ENCODE results near the gene KRTAP10-4. TPM values are rescaled to one million over a fixed set of nuclear protein-coding genes. Genes with fewer than 3 reads are reported as not detected.

KRTAP10-4 gene
- total RNA-seq, 4 donors from 2014 or later, result 2.7 to 11.8 (median 4.9) TPM; not detected in 1

DNA sequence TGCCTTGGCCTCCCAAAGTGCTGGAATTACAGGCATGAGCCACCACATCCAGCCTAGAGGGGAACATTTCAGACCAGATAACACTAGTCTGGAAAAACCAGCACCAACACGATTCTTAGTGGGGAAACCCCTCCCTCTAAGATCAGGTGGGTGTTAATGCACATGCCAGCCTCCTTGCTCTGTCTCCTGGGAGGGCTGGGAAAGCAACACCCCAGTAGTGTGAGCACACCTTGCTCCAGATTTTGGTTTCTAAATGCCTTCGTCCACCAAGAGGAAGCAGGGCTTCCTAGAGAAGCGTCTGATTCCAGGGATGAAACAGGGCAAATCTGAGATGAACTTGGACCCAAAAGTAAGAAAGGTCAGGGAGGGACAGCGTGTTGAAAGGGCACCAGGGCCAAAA is 2.2 kb upstream of the KRTAP10-4 start:
- TF ChIP-seq, protein P1, sequence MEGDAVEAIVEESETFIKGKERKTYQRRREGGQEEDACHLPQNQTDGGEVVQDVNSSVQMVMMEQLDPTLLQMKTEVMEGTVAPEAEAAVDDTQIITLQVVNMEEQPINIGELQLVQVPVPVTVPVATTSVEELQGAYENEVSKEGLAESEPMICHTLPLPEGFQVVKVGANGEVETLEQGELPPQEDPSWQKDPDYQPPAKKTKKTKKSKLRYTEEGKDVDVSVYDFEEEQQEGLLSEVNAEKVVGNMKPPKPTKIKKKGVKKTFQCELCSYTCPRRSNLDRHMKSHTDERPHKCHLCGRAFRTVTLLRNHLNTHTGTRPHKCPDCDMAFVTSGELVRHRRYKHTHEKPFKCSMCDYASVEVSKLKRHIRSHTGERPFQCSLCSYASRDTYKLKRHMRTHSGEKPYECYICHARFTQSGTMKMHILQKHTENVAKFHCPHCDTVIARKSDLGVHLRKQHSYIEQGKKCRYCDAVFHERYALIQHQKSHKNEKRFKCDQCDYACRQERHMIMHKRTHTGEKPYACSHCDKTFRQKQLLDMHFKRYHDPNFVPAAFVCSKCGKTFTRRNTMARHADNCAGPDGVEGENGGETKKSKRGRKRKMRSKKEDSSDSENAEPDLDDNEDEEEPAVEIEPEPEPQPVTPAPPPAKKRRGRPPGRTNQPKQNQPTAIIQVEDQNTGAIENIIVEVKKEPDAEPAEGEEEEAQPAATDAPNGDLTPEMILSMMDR (IDR thresholded peaks at IDR 0.05), result no peak
- TF ChIP-seq EP300 (IDR thresholded peaks at IDR 0.05), result no peak
- TF ChIP-seq POLR2A (IDR thresholded peaks at IDR 0.05), result no peak
- no peak for TF ChIP-seq POLR2AphosphoS5 (IDR thresholded peaks at IDR 0.05)

GRCh38 chr21:44571844-44572782 is 1.4 kb upstream of the KRTAP10-4 start:
- Histone ChIP-seq H3K27me3 (peaks cover 32% of the 10 kb centered on the region), H3K4me3 (no peak overlapping the region), H3K9me3 (no peaks in the 10 kb centered on the region), H3K36me3 (no peaks in the 10 kb centered on the region), H3K4me1 (peaks cover 4% of the 10 kb centered on the region), H3K27ac (no peak overlapping the region)
- peak in 1 of 2 donors; percentile 67 for DNase-seq (ENCODE audit: low spot score in 2 of 2)
- 92% methylated on average over 37 of the region's 40 CpGs for WGBS
- TF ChIP-seq POLR2AphosphoS5 (IDR thresholded peaks at IDR 0.05) (no peak), EP300 (IDR thresholded peaks at IDR 0.05) (no peak), POLR2A (IDR thresholded peaks at IDR 0.05) (no peak)
- TF ChIP-seq, protein P1 (IDR thresholded peaks at IDR 0.05), result no peak

More for the DNA sequence above, 2.2 kb upstream of the KRTAP10-4 start:
- no peaks in the 10 kb centered on the region for H3K9me3 ChIP-seq
- WGBS, result 73% methylated on average over 4 of the region's 4 CpGs
- DNase-seq (ENCODE audit: low spot score in 2 of 2), result no peak
- peaks cover 32% of the 10 kb centered on the region for H3K27me3 ChIP-seq
- H3K36me3 ChIP-seq, result no peaks in the 10 kb centered on the region
- no peak overlapping the region for H3K27ac ChIP-seq
- H3K4me3 ChIP-seq, result no peak overlapping the region
- H3K4me1 ChIP-seq, result peaks cover 4% of the 10 kb centered on the region

DNA sequence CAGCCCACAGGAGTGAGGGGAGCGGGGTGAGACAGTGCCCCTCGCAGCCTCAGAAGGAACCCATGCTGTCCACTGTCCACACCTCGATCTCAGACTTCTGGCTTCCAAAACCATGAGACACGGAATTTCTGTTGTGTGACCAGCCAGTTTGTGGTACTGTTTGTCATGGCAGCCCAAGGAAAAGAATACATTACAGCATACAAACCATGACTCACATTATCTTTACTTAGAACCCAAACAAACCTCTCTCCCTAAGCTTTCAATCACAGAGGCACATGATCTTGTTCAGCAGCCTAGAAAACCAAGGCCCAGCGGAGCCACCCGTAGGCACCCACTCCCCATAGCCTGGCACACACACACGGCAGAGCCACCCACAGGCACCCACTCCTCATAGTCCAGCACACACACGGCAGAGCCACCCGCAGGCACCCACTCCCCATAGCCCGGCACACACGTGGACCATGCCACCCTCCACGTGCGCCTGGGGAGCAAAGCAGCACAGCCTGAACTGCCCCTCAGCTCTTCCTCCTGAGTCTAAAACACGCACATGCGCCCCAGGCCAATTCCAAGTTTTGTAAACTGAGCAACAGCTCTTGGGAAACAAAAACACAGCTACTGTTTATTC is 458 bp upstream of the KRTAP10-4 start:
- TF ChIP-seq POLR2A (IDR thresholded peaks at IDR 0.05), result no peak
- TF ChIP-seq POLR2AphosphoS5 (IDR thresholded peaks at IDR 0.05), result no peak
- TF ChIP-seq, protein P1 (IDR thresholded peaks at IDR 0.05), result no peak
- TF ChIP-seq EP300 (IDR thresholded peaks at IDR 0.05), result no peak
- 79% methylated on average over 13 of the region's 15 CpGs for WGBS

GRCh38 chr21:44574457-44575306 is 1.2 kb downstream of the KRTAP10-4 start:
- 42% methylated on average over 17 of the region's 21 CpGs for WGBS

More for the DNA sequence above, 458 bp upstream of the KRTAP10-4 start:
- peaks cover 4% of the 10 kb centered on the region for H3K4me1 ChIP-seq
- no peak overlapping the region for H3K4me3 ChIP-seq
- peak in 1 of 2 donors; percentile 48 for DNase-seq (ENCODE audit: low spot score in 2 of 2)
- no peak overlapping the region for H3K27ac ChIP-seq
- no peaks in the 10 kb centered on the region for H3K36me3 ChIP-seq
- peaks cover 31% of the 10 kb centered on the region for H3K27me3 ChIP-seq
- no peaks in the 10 kb centered on the region for H3K9me3 ChIP-seq

More at GRCh38 chr21:44574457-44575306, 1.2 kb downstream of the KRTAP10-4 start:
- peak in 1 of 2 donors; percentile 56 for DNase-seq (ENCODE audit: low spot score in 2 of 2)
- no peak overlapping the region for H3K4me3 ChIP-seq
- H3K27ac ChIP-seq, result no peak overlapping the region
- no peaks in the 10 kb centered on the region for H3K9me3 ChIP-seq
- TF ChIP-seq POLR2AphosphoS5 (IDR thresholded peaks at IDR 0.05) (no peak), EP300 (IDR thresholded peaks at IDR 0.05) (no peak), POLR2A (IDR thresholded peaks at IDR 0.05) (no peak)
- TF ChIP-seq, protein P1 (IDR thresholded peaks at IDR 0.05), result no peak
- peaks cover 22% of the 10 kb centered on the region for H3K27me3 ChIP-seq
- H3K4me1 ChIP-seq, result peaks cover 4% of the 10 kb centered on the region
- H3K36me3 ChIP-seq, result no peaks in the 10 kb centered on the region
